NCI-H2196 (cell line): ENCODE measurements around the gene TBC1D14.
"Not testable (repeated sequence)": the region's sequence is repeated elsewhere in the genome, so short reads cannot be mapped to it uniquely, and the experiment has no call there.

Source experiments
- DNase-seq: peaks from one replicate; lab custom pipeline; 2025; ENCODE audit not compliant: unreplicated experiment; lab: John Stamatoyannopoulos, UW

Gene TBC1D14

DNA sequence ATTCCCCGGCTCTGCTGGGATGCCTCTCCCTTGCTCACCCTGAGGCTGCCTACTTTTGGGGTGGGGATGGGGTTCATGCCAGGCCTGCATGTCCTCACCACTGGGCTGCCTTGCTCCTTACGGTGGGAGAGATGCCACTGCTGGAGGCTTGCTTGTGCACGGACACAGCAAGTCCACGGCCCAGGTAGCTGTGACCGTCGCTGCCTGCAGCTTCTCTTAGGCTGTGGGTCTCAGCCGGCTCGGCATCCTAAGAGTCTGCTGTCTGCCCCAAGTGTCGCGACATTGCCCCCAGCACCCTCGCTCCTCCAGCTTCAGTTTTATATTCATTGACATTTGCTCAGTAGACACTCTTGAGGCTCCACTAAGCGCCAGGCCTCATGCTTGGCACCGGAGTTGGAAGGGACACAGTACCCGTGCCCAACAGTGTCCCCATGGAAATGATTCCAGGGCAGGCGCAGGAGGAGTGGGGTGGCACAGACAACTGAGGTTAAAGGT, 58.3 kb downstream of the TBC1D14 start:
- DNase-seq: no peak

DNA sequence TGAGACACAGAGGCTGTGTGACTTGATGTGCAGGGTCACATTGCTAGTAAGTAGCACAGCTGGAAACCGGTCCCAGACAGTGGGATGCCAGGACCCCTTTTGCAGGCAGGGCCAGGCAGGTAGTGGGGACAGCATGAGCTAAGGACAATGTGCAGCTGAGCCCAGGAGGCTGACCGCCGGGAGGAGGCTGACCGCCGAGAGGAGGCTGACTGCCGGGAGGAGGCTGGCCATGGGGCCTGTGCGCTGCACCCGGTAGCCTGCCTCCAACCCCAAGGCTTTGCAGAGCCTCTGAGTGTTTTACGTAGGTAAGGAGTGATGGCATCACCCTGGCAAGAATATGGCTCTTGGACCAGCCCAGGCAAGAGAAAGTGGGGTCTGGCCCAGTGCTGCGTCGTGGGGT, 58.9 kb downstream of the TBC1D14 start:
- no peak for DNase-seq

DNA sequence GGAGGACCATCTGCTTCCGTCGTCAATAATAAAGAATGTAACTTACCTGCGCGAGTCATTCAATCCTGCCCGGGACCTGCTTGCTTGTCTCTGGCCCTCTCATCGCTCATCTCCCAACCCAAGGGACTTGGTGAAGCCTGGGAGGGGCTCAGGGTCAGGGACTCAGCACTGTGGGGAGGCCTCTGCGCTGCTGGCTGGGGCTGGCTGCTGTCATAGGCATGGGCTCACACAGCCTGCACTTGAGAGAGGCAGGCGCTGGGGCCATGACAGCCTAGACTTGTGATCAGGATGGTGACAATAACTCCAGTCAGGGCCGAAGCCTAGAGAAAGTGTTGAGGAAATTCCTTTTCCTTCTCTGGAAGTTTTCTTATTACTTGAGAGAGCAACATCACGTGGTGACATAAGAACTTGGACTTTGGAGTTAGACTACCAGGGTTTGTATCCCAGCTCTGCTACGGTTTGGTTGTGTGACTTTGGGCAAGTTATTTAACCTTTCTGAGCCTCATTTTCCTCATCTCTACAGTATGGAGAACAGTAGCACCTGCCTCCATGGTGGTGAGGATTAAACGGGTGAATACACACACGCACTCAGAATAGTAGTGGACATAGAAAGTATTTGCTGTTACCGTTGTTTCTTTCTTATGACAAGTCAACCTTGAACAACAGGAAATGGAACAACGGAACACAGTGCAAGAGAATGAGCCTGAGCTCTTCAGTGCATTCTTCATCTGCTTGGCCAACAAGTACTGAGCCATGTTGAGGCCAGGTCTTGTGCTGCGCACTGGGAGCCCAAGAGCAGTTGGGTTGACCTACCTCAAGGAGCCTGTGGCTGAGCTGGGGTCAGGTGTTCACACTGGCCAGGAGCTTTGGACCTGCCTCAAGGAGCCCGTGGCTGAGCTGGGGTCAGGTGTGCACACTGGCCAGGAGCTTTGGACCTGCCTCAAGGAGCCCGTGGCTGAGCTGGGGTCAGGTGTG, 60.5 kb downstream of the TBC1D14 start:
- no peak for DNase-seq

DNA sequence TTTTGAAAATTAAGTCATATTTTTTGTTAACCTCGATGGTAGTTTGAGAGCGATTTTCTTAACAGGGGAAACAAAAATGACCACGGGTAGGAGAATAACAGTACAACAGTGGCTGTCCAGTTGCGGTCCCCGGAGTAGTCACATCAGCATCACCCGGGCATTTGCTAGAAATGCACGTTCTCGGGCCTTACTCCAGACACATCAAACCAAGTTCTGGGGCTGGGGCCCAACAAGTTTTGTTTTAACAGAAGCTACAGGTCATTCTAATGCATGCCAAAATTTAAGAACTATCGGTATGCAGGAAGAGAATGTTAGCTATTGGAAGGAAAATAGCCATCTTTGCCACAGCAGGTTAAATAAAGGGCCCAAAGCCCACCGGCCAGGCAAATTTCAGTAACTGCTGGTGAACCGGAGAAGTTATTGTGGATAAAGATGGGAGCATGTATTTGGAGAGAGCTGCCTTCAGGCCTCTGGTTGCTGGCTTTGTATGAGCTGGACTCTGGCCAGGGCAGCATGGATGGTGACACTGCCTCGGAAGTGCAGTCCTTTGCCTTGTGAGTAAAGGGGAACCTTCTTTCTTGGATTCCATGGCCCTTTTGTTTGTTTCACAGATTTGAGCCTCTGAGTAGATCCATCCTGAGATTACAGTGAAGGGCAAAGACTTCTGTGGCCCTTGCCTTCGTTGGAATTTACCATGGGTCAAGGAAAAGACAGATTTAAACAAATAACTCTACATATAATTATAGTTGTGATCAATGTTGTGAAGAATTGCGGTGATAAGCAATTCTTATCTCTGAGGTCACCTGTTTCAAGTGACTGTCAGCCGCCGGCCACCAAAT, 62.1 kb downstream of the TBC1D14 start:
- no peak for DNase-seq

DNA sequence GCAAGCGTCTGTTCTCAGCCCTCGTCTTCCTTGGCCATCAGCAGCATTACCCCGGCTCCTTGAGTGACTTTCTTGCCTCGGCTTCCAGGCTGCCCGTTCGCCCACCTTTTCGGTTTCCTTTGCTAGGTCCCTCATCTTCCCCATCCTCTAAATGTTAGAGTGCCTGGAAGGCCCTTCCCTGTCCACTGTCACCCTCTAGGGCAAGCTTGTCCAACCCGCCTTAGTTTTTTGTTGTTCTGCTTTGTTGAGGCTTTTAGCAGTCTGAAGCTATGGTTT, 62.7 kb downstream of the TBC1D14 start:
- DNase-seq: no peak

DNA sequence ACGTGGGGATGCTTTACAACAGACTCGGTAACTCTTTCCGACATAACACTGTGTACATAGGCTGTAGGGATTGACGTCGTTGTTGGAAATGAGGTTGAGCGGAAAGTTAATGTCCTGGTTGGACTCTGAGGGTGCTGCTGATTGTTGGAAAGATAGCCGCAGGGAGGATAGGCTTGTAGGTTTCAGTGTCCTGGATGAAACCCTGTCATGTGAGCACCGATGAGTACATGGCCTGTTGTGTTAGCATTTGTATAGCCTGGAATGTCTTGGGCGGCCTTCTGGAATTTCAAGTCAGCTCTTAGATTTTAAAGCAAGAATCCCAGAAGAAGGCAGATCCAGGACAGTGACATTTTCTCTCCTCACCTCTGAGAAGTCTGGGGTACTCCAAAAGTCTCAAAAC, 63.3 kb downstream of the TBC1D14 start:
- DNase-seq: no peak

DNA sequence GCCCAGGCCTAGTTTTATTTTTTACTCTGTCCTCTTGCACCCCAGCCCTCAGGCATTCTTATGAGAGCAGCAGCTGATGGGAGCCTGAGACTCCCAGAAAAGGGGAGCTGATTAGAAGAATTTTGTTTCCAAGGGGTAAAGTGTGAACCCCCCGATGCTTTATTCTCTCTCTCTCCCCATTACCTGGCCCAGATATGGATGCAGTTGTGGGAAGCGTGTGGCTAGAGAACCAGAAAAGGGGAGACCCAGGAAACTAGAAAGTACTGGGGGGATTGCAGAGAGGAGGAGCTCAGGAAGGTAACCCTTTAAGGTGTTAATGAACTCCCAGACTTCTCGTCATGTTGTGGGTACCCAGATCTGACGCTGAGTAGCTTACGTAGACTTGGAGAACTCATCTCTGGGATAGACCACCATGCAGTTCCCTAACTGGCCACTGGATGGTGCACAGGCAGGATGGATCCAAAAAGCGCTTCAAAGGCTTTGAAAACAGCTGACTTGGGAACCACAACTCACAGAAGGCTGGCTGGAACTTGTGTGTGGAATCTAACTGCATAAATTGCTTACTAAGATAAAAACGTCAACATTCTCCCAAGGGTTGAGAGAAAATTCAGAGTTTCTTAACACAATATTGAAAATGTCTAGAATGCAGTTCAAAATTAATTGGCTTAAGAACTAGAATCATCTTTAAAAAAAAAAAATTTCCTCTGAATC, 64.7 kb downstream of the TBC1D14 start:
- DNase-seq: peak; percentile 73

DNA sequence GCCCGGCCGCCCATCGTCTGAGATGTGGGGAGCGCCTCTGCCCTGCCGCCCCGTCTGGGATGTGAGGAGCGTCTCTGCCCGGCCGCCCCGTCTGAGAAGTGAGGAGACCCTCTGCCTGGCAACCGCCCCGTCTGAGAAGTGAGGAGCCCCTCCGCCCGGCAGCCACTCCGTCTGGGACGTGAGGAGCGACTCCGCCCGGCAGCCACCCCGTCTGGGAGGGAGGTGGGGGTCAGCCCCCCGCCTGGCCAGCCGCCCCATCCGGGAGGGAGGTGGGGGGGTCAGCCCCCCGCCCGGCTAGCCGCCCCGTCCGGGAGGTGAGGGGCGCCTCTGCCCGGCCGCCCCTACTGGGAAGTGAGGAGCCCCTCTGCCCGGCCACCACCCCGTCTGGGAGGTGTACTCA, 68.2 kb downstream of the TBC1D14 start:
- DNase-seq: not testable (repeated sequence)

DNA sequence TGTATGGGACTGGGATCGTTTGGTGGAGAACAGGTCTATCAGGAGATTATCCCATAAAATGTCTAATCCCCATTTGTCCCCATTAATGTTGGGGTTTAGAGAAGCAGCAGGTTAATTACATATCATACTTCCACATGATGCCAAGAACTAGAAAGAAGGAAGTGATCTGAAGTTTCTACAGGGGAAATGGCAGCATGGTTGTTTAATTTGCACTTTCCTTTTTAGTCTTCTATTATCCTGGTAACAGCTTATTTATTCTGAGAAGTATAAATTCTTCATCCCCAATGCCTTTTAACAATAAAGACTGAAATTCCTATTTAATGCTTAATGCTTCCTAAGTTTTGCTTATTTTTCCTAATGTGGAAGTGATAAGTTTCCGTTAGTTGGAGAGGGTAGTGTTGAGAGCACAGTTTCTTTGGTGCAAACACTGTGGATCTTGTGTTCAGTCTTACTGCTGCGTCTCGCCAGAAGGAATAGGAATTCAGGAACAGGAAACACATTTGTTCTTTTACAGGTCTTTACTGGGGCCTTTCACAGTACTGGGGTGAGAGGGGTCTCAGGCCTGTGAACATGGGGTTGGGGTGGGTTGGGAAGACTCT, 74.0 kb downstream of the TBC1D14 start:
- no peak for DNase-seq

DNA sequence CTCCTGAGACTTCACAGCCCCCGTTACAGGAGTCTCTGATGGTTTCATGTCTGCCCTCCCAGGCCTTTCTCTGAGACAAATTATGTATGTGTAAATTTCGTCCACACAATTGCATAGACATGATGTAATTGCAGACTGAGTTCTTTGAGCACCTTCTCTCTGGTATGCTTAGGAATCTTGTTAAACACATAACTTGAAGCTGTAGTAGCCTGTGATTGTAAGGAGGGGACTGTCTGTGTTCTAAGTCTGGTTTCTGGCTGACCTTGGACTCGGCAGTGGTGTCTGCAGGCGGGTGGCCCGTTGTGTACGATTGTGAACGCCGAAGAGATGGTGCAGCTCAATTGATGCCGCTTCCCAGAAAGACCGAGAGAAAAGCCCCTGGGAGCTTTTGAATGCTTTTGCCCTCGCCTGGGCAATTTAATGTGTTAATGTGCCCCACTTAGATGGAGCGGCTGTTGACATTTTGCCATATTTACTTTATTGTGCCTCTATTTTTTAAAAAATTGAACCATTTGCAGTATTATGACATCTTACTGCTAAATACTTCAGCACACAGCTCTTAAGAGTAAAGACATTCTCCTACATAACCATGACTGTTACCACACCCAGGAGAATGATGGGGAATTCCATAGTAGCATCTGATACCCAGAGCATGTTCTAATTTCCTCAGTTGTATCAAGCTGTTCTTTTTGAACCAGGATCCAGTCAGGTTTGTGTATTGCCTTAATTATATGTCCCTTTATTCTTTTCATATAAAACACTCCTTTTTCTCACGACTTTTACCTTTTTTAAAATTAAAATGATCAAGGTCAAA, 75.2 kb downstream of the TBC1D14 start:
- no peak for DNase-seq

DNA sequence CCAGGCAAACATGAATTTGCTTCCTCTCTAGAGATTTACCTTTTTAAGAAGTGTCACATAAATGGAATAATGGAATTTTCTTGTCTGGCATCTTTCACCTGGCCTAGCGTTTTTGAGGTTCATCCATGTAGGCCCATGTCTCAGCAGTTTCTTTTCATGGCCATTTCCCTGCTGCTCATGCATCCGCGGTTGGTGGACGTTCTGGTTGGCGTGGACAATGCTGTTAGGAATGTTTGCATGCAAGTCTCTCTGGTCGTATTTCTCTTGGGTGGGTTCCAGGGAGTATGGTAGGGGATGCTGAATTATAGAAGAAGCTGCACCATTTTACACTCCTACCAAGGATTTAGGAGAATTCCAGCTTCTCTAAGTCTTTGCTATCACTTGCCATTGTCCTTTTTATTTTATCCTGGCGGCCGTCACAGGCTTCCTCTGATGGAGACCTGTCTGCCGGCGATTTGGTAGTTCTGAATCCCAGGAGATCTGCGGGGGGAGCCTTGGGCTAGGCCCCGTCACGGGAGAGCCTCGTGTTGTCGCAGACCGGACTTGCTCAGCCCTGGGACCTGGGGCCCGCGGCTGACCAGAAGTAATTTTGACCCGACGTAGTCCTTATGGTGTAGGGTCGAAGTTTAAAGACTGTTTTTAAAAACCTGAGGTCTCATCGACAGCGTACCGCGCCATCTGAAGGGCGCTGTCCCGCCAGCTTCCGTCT, 76.6 kb downstream of the TBC1D14 start:
- no peak for DNase-seq

DNA sequence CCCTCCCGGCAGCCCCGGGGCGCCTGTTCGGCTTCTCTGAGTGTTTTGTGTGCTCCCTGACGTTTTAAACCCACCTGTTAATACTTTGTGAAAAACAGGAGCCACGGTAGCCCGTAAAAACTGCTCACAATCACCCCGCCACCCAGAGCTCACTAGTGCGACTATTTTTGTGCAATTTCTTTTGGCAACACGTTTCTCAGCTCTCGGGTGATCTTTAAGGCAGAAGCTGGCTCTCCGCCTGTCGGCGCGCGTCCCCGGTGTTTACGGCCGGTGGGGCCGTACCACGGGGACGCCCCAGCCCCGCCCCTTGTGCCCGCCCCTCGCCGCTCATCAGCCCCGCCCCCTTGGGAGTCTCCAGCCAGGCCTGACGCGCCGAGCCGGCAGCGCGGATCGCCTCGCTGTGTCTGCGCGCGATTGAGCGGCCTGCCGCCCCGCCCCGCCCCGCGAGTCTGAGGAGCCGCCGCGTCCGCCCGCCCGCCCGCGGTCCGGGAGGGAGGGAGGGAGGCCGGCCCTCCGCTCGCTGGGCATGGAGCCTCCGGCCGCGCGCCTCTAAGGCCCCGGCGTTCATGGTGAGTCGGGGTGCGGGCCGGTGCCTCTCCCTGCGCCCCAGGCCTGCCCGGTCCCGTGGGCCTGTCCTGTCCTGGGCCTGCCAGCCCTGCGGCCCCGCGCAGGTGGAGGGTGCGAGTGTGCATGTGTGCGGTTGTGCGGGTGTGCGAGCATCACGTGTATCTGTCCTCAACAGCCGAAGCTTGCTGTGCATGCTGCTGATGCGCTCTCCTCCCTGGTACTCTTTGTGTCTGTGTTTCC, 77.4 kb downstream of the TBC1D14 start:
- peak; percentile 93 for DNase-seq

DNA sequence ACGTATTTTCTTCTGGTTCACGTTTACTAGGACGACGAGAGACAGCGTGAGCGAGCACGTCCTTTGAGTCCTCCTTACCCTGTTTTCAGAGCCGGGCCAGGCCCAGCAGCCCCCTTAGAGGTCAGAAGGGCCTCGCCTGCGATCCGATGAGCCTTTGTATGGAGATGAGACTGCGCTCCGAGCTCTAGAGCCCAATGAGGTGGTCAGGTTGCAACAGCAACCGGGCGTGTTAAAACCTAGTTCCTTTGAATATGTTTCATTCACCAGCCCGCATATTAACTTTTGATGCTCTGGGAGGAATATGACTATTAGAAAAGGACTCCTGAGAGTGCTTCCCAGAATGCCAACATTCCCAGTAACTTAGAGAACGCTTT, 77.9 kb downstream of the TBC1D14 start:
- no peak for DNase-seq

DNA sequence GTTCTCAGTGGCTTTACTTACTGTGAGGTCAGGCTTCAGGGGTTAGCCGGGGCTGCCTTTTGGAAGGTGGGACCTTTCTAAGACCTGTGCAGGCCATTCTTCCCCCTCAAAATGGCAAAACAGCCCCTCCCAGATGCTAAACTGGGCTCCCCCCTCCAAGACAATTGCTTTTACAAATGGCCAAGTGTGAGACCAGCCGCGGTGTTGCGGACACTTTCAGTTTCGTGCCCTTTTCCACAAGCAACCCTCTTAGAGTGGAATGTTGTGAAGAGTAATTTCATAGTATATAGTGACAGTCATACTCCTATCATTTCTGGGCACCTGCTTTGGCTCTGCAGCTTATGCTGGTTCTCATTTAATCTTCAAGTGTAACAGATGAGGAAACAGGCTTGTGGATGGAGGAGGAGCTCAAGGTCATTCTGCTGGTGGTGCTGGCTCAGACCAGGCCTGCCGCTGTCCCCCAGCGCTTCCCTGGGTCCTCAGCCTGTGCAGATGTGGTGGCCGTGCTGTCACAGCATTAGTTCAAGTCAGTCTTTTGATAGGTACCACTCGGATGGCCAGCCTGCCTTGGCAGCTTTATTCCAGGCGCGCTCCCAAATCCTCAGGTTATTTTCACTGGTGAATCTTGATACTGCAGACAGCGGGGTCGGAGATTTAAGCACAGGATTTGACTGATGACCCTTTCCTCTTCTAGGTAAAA, 78.5 kb downstream of the TBC1D14 start:
- no peak for DNase-seq

DNA sequence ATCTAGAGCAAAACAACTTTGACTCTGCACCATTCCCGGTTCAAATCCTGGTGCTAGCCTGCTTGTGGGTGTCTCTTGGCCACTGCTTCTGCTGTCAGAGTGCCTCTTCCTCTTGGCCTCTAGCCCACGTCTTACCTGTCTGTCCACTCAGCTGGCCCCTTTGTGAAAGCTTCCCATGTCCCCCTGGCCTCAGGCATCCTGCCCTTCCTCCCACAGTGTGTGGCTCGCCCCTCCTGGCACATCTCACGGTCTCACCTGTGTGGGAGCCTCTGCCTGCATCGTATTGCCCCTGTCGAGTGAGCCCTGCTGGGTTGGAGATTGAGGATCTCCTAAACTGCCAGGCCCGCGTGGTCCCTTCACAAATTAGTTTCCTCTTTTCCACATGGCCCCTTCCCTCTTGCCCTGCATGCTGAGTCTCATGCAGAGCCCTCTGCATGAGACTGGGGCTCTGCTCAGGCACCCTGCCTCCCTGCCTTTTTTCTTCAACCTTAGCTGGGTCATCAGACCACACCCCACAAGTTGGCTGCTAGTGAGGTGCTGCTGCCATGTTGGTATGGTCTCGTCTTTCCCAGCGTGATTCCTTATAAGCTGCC, 79.8 kb downstream of the TBC1D14 start:
- no peak for DNase-seq

DNA sequence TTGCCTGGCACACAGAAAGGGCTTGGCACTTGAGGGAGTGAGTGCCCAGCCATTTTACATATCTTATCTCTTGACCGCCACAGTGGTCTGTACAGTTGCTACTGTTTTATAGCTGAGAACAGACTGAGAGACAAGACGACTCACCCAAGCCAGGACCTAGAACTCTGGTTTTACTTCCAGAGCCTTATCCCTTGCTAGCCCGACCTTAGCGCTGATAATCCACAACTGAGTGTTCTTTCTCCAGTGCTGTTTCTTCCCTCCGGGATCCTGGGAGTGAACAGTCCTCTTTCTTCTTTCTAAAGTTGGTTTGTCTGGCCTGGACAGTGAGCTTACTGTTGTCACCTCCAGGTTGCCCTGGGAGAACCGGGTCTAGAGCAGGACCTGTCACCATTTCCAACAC, 81.0 kb downstream of the TBC1D14 start:
- no peak for DNase-seq

DNA sequence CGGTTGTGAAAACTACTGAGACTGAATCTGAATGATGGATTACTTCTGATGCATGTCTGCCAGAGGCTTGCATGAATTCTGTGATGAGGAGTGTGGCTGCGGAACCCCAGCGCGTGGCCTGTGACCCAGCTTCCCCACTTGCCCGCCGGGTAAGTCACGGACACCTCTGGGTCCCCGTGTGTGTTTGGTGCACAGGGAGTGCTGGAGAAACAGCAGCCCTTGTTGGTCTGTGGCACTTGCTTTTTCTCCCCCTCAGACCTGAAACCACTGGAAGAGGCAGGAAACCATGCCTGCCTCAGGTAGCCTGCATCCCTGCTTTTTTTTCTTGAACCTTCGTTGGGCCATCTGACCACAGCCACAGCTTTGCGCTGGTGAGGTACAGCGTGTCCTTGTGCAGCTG, 81.6 kb downstream of the TBC1D14 start:
- no peak for DNase-seq
